HepG2 (cell line): ENCODE results near the gene GNAI2. TPM values are rescaled to one million over a fixed set of nuclear protein-coding genes. Genes with fewer than 3 reads are reported as not detected.
A peak's percentile ranks its signal among the peaks of the same experiment; 100 is the strongest.

Source experiments
- ATF3 ChIP-seq: sonication (generic); formaldehyde crosslinking; IDR thresholded peaks from 2 replicates; pipeline ENCODE4 v1.4.0; 2020; ENCODE audit warnings: missing genetic modification reagents
- BRD4 ChIP-seq: sonication (generic); formaldehyde crosslinking; IDR thresholded peaks from 2 replicates; pipeline ENCODE4 v1.4.0; 2020; ENCODE audit warnings: missing genetic modification reagents
- CHD4 ChIP-seq: fragments of 200-600 bp; sonication (generic); IDR thresholded peaks from 2 replicates; pipeline ENCODE4 v1.7.0; 2017; ENCODE audit warnings: mild to moderate bottlenecking, low read length, borderline replicate concordance
- DDIT3 ChIP-seq: sonication (generic); formaldehyde crosslinking; IDR thresholded peaks from 2 replicates; pipeline ENCODE4 v1.4.0; 2020; ENCODE audit warnings: mild to moderate bottlenecking, missing genetic modification reagents
- GATAD2A ChIP-seq: IDR thresholded peaks from 2 replicates; pipeline ENCODE4 v1.6.1; 2016
- HNRNPUL1 ChIP-seq: fragments of 200-400 bp; formaldehyde crosslinking; IDR thresholded peaks from 2 replicates; pipeline ENCODE4 v1.6.1; 2017; ENCODE audit warnings: low read depth, mild to moderate bottlenecking, low read length, moderate library complexity
- IKZF5 ChIP-seq: IDR thresholded peaks from 2 replicates; pipeline ENCODE4 v1.6.1; 2018; ENCODE audit warnings: missing genetic modification reagents, mild to moderate bottlenecking, missing compliant biosample characterization
- IRF1 ChIP-seq: sonication (generic); formaldehyde crosslinking; IDR thresholded peaks from 2 replicates; pipeline ENCODE4 v1.4.0; 2020; ENCODE audit warnings: low read depth, mild to moderate bottlenecking, missing genetic modification reagents
- KLF12 ChIP-seq: sonication (generic); formaldehyde crosslinking; IDR thresholded peaks from 2 replicates; pipeline ENCODE4 v1.4.0; 2020; ENCODE audit warnings: missing genetic modification reagents, borderline replicate concordance
- LRRFIP1 ChIP-seq: sonication (generic); formaldehyde crosslinking; conservative IDR thresholded peaks from 2 replicates; pipeline ENCODE4 v1.4.0; 2020; ENCODE audit warnings: missing genetic modification reagents
- NFE2L2 ChIP-seq: fragments of 150-350 bp; IDR thresholded peaks from 2 replicates; pipeline ENCODE4 v1.6.1; 2014; ENCODE audit warnings: low read length
- ONECUT2 ChIP-seq: sonication (generic); formaldehyde crosslinking; IDR thresholded peaks from 2 replicates; pipeline ENCODE4 v1.4.0; 2020; ENCODE audit warnings: missing genetic modification reagents
- RAD21 ChIP-seq: fragments of 450-650 bp; formaldehyde crosslinking; IDR thresholded peaks from 2 replicates; pipeline ENCODE4 v1.5.0; 2020; ENCODE audit warnings: mild to moderate bottlenecking
- RORA ChIP-seq: sonication (generic); formaldehyde crosslinking; IDR thresholded peaks from 2 replicates; pipeline ENCODE4 v1.5.0; 2020; ENCODE audit warnings: mild to moderate bottlenecking, missing genetic modification reagents, moderate library complexity
- SSRP1 ChIP-seq: IDR thresholded peaks from 2 replicates; pipeline ENCODE4 v1.6.1; 2016; ENCODE audit warnings: control low read depth
- TARDBP ChIP-seq: sonication (generic); formaldehyde crosslinking; IDR thresholded peaks from 2 replicates; pipeline ENCODE4 v1.8.0; 2022; ENCODE audit warnings: mild to moderate bottlenecking, missing genetic modification reagents
- TEAD3 ChIP-seq: optimal IDR thresholded peaks from 2 replicates; pipeline ENCODE3; 2016; ENCODE audit warnings: borderline replicate concordance
- ZNF101 ChIP-seq: sonication (generic); formaldehyde crosslinking; IDR thresholded peaks from 2 replicates; pipeline ENCODE4 v1.4.0; 2020; ENCODE audit warnings: mild to moderate bottlenecking, low read depth, missing genetic modification reagents, borderline replicate concordance
- ZNF143 ChIP-seq: sonication (generic); formaldehyde crosslinking; IDR thresholded peaks from 2 replicates; pipeline ENCODE4 v1.4.0; 2020; ENCODE audit warnings: missing genetic modification reagents
- ZNF230 ChIP-seq: sonication (generic); formaldehyde crosslinking; IDR thresholded peaks from 2 replicates; pipeline ENCODE4 v1.4.0; 2020; ENCODE audit warnings: mild to moderate bottlenecking, missing genetic modification reagents
- ZNF382 ChIP-seq: sonication (generic); formaldehyde crosslinking; IDR thresholded peaks from 2 replicates; pipeline ENCODE4 v1.5.0; 2020; ENCODE audit warnings: missing genetic modification reagents, mild to moderate bottlenecking, borderline replicate concordance
- ZNF768 ChIP-seq: sonication (generic); formaldehyde crosslinking; IDR thresholded peaks from 2 replicates; pipeline ENCODE4 v1.4.0; 2020; ENCODE audit warnings: missing genetic modification reagents
- ZNF773 ChIP-seq: sonication (generic); formaldehyde crosslinking; IDR thresholded peaks from 2 replicates; pipeline ENCODE4 v1.4.0; 2020; ENCODE audit warnings: missing genetic modification reagents, borderline replicate concordance
- ZNF784 ChIP-seq: sonication (generic); formaldehyde crosslinking; IDR thresholded peaks from 2 replicates; pipeline ENCODE4 v1.5.1; 2020; ENCODE audit warnings: missing genetic modification reagents, mild to moderate bottlenecking, borderline replicate concordance
- ZNF788 ChIP-seq: sonication (generic); formaldehyde crosslinking; IDR thresholded peaks from 2 replicates; pipeline ENCODE4 v1.5.0; 2020; ENCODE audit warnings: mild to moderate bottlenecking, missing genetic modification reagents, borderline replicate concordance
- polyA plus RNA-seq, 8 experiments: library from polyadenylated mRNA; depleted of rRNA in 3 of 8; stranded (reverse) in 7 of 8; unstranded in 1 of 8; fragments of >200 nt; fragmentation: Illumina TruSeq in 4 of 8; extraction: Trizol in 4 of 8; gene quantifications; 2 replicates each; pipeline versions ENCODE4 v1.2.1 to v1.2.3, GENCODE V29; 2011 to 2016; ENCODE audit warnings: low read depth in 4 of 8, missing spikeins in 1 of 8, mixed read lengths in 1 of 8; ENCODE audit not compliant: insufficient read depth in 1 of 8
- total RNA-seq, 5 experiments: library from RNA; depleted of rRNA; stranded (reverse); fragments of >200 nt; fragmentation: Illumina TruSeq; extraction: Trizol; gene quantifications; 2 replicates each; pipeline ENCODE4 v1.2.3, GENCODE V29; 2016; ENCODE audit warnings: low read depth in 1 of 5

Gene GNAI2
- total and polyA plus RNA-seq, 2 of the 13 experiments (the other 11 are each of a cell fraction or from before 2014, with no cell fraction given): 51.1 to 66.2 TPM

- 0 out of 2 replicates have a peak, but pooled peaks have one; percentile 25 for TF ChIP-seq IKZF5
- TF ChIP-seq ONECUT2 (CRISPR knock-in tag): no peak
- no peak for TF ChIP-seq LRRFIP1
- TF ChIP-seq HNRNPUL1: no peak
- TF ChIP-seq ZNF768 (CRISPR knock-in tag): no peak
- no peak for TF ChIP-seq RORA
- TF ChIP-seq NFE2L2: no peak
- no peak for TF ChIP-seq ZNF143
- no peak; the same call in 1 of the 2 replicates for TF ChIP-seq ATF3 (CRISPR knock-in tag)
- no peak for TF ChIP-seq SSRP1 (CRISPR knock-in tag)
- TF ChIP-seq TARDBP (CRISPR knock-in tag): no peak
- no peak for TF ChIP-seq TEAD3 (CRISPR knock-in tag)
- TF ChIP-seq ZNF784 (CRISPR knock-in tag): peak; percentile 45; the same call in 1 of the 2 replicates
- TF ChIP-seq DDIT3: no peak
- peak; percentile 23; the same call in 1 of the 2 replicates for TF ChIP-seq KLF12
- TF ChIP-seq ZNF101: no peak
- TF ChIP-seq BRD4: no peak
- TF ChIP-seq RAD21 (CRISPR knock-in tag): 0 out of 2 replicates have a peak, but pooled peaks have one; percentile 43
- TF ChIP-seq ZNF788: no peak; the same call in 1 of the 2 replicates
- TF ChIP-seq CHD4: no peak
- TF ChIP-seq IRF1 (CRISPR knock-in tag): no peak
- TF ChIP-seq ZNF230 (CRISPR knock-in tag): no peak
- TF ChIP-seq ZNF773 (CRISPR knock-in tag): 0 out of 2 replicates have a peak, but pooled peaks have one; percentile 27
- no peak for TF ChIP-seq ZNF382
- no peak for TF ChIP-seq GATAD2A (CRISPR knock-in tag)
Observed at GRCh38 chr3:50205413-50206276, 30.4 kb upstream of the GNAI2 start (continued).
